ENCODE data around the gene ASIC2.

Gene ASIC2

GRCh38 chr17:33152783-33153182, 140.3 kb downstream of the ASIC2 start:
- DNase-seq (ENCODE audit: low spot score) = no peak

- no peak for DNase-seq (ENCODE audit: low spot score)
Observed at GRCh38 chr17:33151565-33151964, 141.5 kb downstream of the ASIC2 start.

- DNase-seq (ENCODE audit: low spot score) = no peak
Observed at GRCh38 chr17:33145941-33146340, 147.2 kb downstream of the ASIC2 start.

- no peak for DNase-seq (ENCODE audit: low spot score)
Observed at GRCh38 chr17:33144837-33145236, 148.3 kb downstream of the ASIC2 start.

- no peak for DNase-seq (ENCODE audit: low spot score)
Observed at GRCh38 chr17:33142705-33143299, 150.3 kb downstream of the ASIC2 start.

- DNase-seq (ENCODE audit: low spot score) = no peak
Observed at GRCh38 chr17:33140413-33141099, 152.5 kb downstream of the ASIC2 start.

- DNase-seq (ENCODE audit: low spot score) = no peak
Observed at GRCh38 chr17:33138627-33139026, 154.5 kb downstream of the ASIC2 start.

GRCh38 chr17:33137426-33137825, 155.7 kb downstream of the ASIC2 start:
- DNase-seq (ENCODE audit: low spot score) = no peak

- DNase-seq (ENCODE audit: low spot score) = no peak
Observed at GRCh38 chr17:33135691-33136090, 157.4 kb downstream of the ASIC2 start.

GRCh38 chr17:33131620-33132019, 161.5 kb downstream of the ASIC2 start:
- no peak for DNase-seq (ENCODE audit: low spot score)

- DNase-seq (ENCODE audit: low spot score) = no peak
Observed at GRCh38 chr17:33127706-33128105, 165.4 kb downstream of the ASIC2 start.

GRCh38 chr17:33126086-33126485, 167.0 kb downstream of the ASIC2 start:
- no peak for DNase-seq (ENCODE audit: low spot score)

- DNase-seq (ENCODE audit: low spot score) = no peak
Observed at GRCh38 chr17:33125552-33125950, 167.5 kb downstream of the ASIC2 start.

- no peak for DNase-seq (ENCODE audit: low spot score)
Observed at GRCh38 chr17:33124871-33125551, 168.1 kb downstream of the ASIC2 start.

- DNase-seq (ENCODE audit: low spot score) = no peak
Observed at GRCh38 chr17:33124185-33124584, 168.9 kb downstream of the ASIC2 start.

- no peak for DNase-seq (ENCODE audit: low spot score)
Observed at GRCh38 chr17:33121756-33122155, 171.3 kb downstream of the ASIC2 start.

GRCh38 chr17:33121272-33121671, 171.8 kb downstream of the ASIC2 start:
- DNase-seq (ENCODE audit: low spot score) = no peak

GRCh38 chr17:33120103-33120502, 173.0 kb downstream of the ASIC2 start:
- DNase-seq (ENCODE audit: low spot score) = no peak

GRCh38 chr17:33118391-33119075, 174.6 kb downstream of the ASIC2 start:
- no peak for DNase-seq (ENCODE audit: low spot score)

GRCh38 chr17:33116021-33116551, 177.0 kb downstream of the ASIC2 start:
- no peak for DNase-seq (ENCODE audit: low spot score)

GRCh38 chr17:33115366-33115765, 177.7 kb downstream of the ASIC2 start:
- DNase-seq (ENCODE audit: low spot score) = no peak

- no peak for DNase-seq (ENCODE audit: low spot score)
Observed at GRCh38 chr17:33113991-33114370, 179.1 kb downstream of the ASIC2 start.

Data from CD4-positive, alpha-beta T cell treated with Interleukin-15 for 4 hours (primary cell).